Measurements from ENCODE around the gene SLC22A16. TPM values are rescaled to one million over a fixed set of nuclear protein-coding genes. Genes with fewer than 3 reads are reported as not detected.

The SLC22A16 gene
- total and polyA plus RNA-seq, 2 of the 13 experiments (the other 11 are each of a cell fraction or from before 2014, with no cell fraction given) = 0.04 TPM; not detected in 1

DNA sequence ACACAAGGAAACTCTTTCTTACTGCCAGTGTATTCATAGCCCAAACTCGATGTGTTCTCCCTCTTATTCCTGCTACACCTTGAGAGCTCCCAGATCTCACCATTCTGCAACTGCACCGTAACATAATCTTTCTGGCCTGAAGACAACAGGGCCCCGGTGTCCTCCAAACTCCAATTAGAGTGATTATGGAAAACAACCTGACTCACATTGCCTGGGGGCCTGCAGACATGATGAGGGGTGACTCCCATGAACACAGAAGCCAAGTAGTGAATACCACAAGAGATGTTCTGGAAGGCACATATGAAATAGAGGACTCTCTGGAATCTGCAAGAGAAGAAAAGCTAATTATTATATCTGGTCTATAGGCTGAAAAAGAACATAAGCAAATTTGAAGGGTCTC is 19.7 kb downstream of the SLC22A16 start (continued):
- TF ChIP-seq, protein P1, sequence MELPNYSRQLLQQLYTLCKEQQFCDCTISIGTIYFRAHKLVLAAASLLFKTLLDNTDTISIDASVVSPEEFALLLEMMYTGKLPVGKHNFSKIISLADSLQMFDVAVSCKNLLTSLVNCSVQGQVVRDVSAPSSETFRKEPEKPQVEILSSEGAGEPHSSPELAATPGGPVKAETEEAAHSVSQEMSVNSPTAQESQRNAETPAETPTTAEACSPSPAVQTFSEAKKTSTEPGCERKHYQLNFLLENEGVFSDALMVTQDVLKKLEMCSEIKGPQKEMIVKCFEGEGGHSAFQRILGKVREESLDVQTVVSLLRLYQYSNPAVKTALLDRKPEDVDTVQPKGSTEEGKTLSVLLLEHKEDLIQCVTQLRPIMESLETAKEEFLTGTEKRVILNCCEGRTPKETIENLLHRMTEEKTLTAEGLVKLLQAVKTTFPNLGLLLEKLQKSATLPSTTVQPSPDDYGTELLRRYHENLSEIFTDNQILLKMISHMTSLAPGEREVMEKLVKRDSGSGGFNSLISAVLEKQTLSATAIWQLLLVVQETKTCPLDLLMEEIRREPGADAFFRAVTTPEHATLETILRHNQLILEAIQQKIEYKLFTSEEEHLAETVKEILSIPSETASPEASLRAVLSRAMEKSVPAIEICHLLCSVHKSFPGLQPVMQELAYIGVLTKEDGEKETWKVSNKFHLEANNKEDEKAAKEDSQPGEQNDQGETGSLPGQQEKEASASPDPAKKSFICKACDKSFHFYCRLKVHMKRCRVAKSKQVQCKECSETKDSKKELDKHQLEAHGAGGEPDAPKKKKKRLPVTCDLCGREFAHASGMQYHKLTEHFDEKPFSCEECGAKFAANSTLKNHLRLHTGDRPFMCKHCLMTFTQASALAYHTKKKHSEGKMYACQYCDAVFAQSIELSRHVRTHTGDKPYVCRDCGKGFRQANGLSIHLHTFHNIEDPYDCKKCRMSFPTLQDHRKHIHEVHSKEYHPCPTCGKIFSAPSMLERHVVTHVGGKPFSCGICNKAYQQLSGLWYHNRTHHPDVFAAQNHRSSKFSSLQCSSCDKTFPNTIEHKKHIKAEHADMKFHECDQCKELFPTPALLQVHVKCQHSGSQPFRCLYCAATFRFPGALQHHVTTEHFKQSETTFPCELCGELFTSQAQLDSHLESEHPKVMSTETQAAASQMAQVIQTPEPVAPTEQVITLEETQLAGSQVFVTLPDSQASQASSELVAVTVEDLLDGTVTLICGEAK (IDR thresholded peaks at IDR 0.05) = no peak
- TF ChIP-seq, protein P1 (CRISPR knock-in tag; IDR thresholded peaks at IDR 0.05) = no peak
- no peak for TF ChIP-seq HCFC1 (IDR thresholded peaks at IDR 0.05; ENCODE audit: low read depth, low read length)
- TF ChIP-seq SSRP1 (CRISPR knock-in tag; IDR thresholded peaks at IDR 0.05) = no peak
- TF ChIP-seq ZNF605 (CRISPR knock-in tag; IDR thresholded peaks at IDR 0.05) = no peak

GRCh38 chr6:110449541-110449895 is 26.9 kb downstream of the SLC22A16 start:
- POLR2A ChIA-PET = no interaction called here
- CTCF ChIA-PET (ENCODE audit: low intra/inter-chr PET ratio, low total read pairs) = no interaction called here
- intact Hi-C loops (cut with micrococcal nuclease; ENCODE audit: unreplicated experiment) = no loop called here
- H3K4me1 ChIP-seq (ENCODE audit: insufficient read depth, low read length) = no peaks in the 10 kb centered on the region
- ATAC-seq = no peak
- no peak overlapping the region for H3K27ac ChIP-seq (ENCODE audit: extremely low read length, insufficient read depth, low read length)
- no peak overlapping the region for H3K4me3 ChIP-seq (replicated peaks in 1 of 3; ENCODE audit: insufficient read depth in 1 of 3, low read depth in 2 of 3, low read length in 3 of 3)
- DNase-seq (ENCODE audit: low spot score) = no peak
- H4K20me1 ChIP-seq (ENCODE audit: insufficient read depth, low read length) = no peaks in the 10 kb centered on the region
- H3K9me3 ChIP-seq (ENCODE audit: low read length) = no peaks in the 10 kb centered on the region
- H2AFZ ChIP-seq (ENCODE audit: low read length) = no peak overlapping the region
- peaks cover 0 to 16% of the 10 kb centered on the region in 2 experiments; a peak in 1 of 5 replicates for H3K27me3 ChIP-seq (ENCODE audit: control insufficient read depth in 1 of 2, insufficient read depth in 2 of 2, low read length in 2 of 2)
- no peak overlapping the region for H3K4me2 ChIP-seq (ENCODE audit: low read depth, low read length)
- in situ Hi-C loops (cut with HindIII; ENCODE audit: extremely low pct_ligation_motif_present, low pct_unique_long_range_greater_than_20kb) = no loop called here
- WGBS (ENCODE audit: low lambda C conversion rate) = 47% methylated on average over 4 of the region's 4 CpGs
- no peaks in the 10 kb centered on the region for H3K79me2 ChIP-seq (ENCODE audit: insufficient read depth, low read length)
- H3K9ac ChIP-seq (ENCODE audit: insufficient read depth, low read depth, low read length) = no peak overlapping the region
- no peak for FAIRE-seq
- H3K36me3 ChIP-seq (replicated peaks in 1 of 2; ENCODE audit: control insufficient read depth in 1 of 2, insufficient read depth in 2 of 2, low read length in 2 of 2) = no peaks in the 10 kb centered on the region
- no TSS peak for BruUV-seq (replicated peaks)
- TF ChIP-seq HMGXB4 (CRISPR knock-in tag; IDR thresholded peaks at IDR 0.05; ENCODE audit: borderline replicate concordance in 1 of 2, low read depth in 1 of 2) = no peak
- no peak for TF ChIP-seq ZSCAN31 (CRISPR knock-in tag; IDR thresholded peaks at IDR 0.05; ENCODE audit: low read depth)
- no peak for TF ChIP-seq ZNF644 (CRISPR knock-in tag; IDR thresholded peaks at IDR 0.05; ENCODE audit: low read depth)
- no peak for TF ChIP-seq ZBTB7B (CRISPR knock-in tag; IDR thresholded peaks at IDR 0.05)
- TF ChIP-seq SNAI1 (CRISPR knock-in tag; IDR thresholded peaks at IDR 0.05; ENCODE audit: borderline replicate concordance) = no peak
- no peak for TF ChIP-seq MTF2 (CRISPR knock-in tag; IDR thresholded peaks at IDR 0.05; ENCODE audit: borderline replicate concordance)
- TF ChIP-seq ZNF350 (CRISPR knock-in tag; IDR thresholded peaks at IDR 0.05; ENCODE audit: borderline replicate concordance, low read depth) = no peak
- TF ChIP-seq KDM1A (CRISPR knock-in tag; IDR thresholded peaks at IDR 0.05) = no peak
- TF ChIP-seq CENPX (CRISPR knock-in tag; IDR thresholded peaks at IDR 0.05) = no peak
- no peak for TF ChIP-seq REL (CRISPR knock-in tag; conservative IDR thresholded peaks at IDR 0.05)

Data from HepG2 (cell line).